ENCODE measurements around the gene FOXK2.

DNA sequence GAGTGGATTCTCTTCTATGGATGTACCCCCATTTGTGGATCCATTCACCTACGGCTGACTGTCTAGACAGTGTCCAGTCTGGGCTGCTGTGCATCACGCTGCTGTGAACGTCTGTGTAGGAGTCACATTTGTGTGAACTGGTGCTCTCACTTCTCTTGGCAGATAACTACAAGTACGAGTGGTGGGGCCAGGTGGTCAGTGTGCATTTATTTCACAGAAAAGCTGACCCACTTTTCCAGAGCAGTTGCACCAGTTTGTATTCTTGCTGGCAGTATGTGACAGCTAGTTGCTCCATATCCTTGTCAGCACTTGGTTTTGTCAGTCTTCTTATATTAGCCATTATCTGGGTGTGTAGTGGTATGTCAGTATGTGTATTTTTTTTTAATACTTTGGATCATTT lies 28.4 kb downstream of the FOXK2 start:
- TF ChIP-seq ZNF274 (IDR thresholded peaks at IDR 0.05; ENCODE audit: low read depth, low read length) (no peak), SUZ12 (IDR thresholded peaks at IDR 0.05; ENCODE audit: extremely low read depth, insufficient read depth, insufficient read length) (no peak), YY1 (IDR thresholded peaks at IDR 0.05; ENCODE audit: insufficient read depth, insufficient read length) (no peak)
